Measurements from ENCODE around the gene TSEN2. TPM values are rescaled to one million over a fixed set of nuclear protein-coding genes. Genes with fewer than 3 reads are reported as not detected.

TSEN2 gene
- total RNA-seq, 1 experiment from 2014 or later = 22.0 TPM

DNA sequence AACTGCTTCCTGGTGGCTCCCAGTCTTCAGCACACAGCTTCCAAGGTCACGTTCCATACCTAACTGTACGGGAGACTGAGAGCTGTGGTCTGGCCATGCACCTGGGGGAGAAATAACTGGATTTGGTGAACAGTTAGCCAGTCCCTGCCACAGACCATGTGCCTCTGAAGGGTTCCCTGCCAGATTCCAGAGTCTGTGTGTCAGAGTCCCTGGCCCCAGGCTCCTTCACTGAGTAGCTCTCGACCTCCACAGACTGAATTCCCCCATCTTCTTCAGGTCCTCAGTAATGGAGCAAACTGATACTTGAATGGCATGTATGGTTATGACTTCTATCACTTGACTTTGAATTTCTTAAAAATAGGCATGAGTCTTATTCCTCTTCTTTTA is 43.5 kb downstream of the TSEN2 start:
- Histone ChIP-seq H3K4me1 (ENCODE audit: control insufficient read depth, insufficient read depth, low read length) (no peaks in the 10 kb centered on the region), H3K27me3 (ENCODE audit: control insufficient read depth, insufficient read depth, low read length) (no peaks in the 10 kb centered on the region), H3K4me3 (ENCODE audit: low read depth in 2 of 2, low read length in 2 of 2) (no peak overlapping the region), H3K36me3 (ENCODE audit: control insufficient read depth, insufficient read depth, low read length) (peaks cover under 1% of the 10 kb centered on the region; the same call in 1 of the 2 replicates), H3K9me3 (ENCODE audit: control insufficient read depth, insufficient read depth, low read depth, low read length) (no peaks in the 10 kb centered on the region), H3K27ac (ENCODE audit: low read length) (no peak overlapping the region)
- no peak for ATAC-seq
- DNase-seq (ENCODE audit: low read depth, low spot score) = no peak
- in situ Hi-C loops (cut with HindIII; ENCODE audit: low pct_unique_long_range_greater_than_20kb, low sequenced_read_pairs) = no loop called here
- intact Hi-C loops (cut with micrococcal nuclease; ENCODE audit: unreplicated experiment) = no loop called here
- TF ChIP-seq SIN3A (IDR thresholded peaks at IDR 0.05; ENCODE audit: borderline replicate concordance, insufficient read depth, low read depth, low read length) = no peak
- TF ChIP-seq, protein P1, sequence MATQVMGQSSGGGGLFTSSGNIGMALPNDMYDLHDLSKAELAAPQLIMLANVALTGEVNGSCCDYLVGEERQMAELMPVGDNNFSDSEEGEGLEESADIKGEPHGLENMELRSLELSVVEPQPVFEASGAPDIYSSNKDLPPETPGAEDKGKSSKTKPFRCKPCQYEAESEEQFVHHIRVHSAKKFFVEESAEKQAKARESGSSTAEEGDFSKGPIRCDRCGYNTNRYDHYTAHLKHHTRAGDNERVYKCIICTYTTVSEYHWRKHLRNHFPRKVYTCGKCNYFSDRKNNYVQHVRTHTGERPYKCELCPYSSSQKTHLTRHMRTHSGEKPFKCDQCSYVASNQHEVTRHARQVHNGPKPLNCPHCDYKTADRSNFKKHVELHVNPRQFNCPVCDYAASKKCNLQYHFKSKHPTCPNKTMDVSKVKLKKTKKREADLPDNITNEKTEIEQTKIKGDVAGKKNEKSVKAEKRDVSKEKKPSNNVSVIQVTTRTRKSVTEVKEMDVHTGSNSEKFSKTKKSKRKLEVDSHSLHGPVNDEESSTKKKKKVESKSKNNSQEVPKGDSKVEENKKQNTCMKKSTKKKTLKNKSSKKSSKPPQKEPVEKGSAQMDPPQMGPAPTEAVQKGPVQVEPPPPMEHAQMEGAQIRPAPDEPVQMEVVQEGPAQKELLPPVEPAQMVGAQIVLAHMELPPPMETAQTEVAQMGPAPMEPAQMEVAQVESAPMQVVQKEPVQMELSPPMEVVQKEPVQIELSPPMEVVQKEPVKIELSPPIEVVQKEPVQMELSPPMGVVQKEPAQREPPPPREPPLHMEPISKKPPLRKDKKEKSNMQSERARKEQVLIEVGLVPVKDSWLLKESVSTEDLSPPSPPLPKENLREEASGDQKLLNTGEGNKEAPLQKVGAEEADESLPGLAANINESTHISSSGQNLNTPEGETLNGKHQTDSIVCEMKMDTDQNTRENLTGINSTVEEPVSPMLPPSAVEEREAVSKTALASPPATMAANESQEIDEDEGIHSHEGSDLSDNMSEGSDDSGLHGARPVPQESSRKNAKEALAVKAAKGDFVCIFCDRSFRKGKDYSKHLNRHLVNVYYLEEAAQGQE (IDR thresholded peaks at IDR 0.05; ENCODE audit: insufficient read depth in 1 of 2, low read depth in 2 of 2, low read length in 1 of 2) = no peak
- no peak for TF ChIP-seq TCF7L2 (IDR thresholded peaks at IDR 0.05; ENCODE audit: low read depth, low read length)
- TF ChIP-seq, protein P2, sequence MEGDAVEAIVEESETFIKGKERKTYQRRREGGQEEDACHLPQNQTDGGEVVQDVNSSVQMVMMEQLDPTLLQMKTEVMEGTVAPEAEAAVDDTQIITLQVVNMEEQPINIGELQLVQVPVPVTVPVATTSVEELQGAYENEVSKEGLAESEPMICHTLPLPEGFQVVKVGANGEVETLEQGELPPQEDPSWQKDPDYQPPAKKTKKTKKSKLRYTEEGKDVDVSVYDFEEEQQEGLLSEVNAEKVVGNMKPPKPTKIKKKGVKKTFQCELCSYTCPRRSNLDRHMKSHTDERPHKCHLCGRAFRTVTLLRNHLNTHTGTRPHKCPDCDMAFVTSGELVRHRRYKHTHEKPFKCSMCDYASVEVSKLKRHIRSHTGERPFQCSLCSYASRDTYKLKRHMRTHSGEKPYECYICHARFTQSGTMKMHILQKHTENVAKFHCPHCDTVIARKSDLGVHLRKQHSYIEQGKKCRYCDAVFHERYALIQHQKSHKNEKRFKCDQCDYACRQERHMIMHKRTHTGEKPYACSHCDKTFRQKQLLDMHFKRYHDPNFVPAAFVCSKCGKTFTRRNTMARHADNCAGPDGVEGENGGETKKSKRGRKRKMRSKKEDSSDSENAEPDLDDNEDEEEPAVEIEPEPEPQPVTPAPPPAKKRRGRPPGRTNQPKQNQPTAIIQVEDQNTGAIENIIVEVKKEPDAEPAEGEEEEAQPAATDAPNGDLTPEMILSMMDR (IDR thresholded peaks at IDR 0.05) = no peak
- TF ChIP-seq POLR2AphosphoS5 (IDR thresholded peaks at IDR 0.05; ENCODE audit: low read depth, low read length) = no peak
- CTCF ChIA-PET = no interaction called here
- BruUV-seq (replicated peaks) = no TSS peak
- POLR2A ChIA-PET = no interaction called here

DNA sequence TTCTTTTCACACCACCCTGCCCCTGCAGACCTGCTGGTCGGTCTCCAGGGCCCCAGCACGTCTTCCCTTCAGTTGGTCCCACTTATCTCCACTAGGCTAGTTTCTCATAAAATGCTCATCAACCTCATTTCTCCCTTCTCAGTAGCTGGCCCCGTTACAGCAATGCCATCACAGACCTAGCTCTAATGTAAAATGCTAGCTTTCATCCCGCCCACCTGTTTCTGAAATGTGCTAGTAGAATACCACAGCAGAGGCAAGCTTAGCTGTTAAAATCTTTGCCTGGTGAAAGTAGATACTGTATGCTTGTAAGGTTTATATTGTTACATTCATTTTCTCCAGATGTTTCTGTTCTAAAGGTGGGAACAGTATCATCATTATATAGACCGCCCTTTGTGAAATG is 47.9 kb downstream of the TSEN2 start:
- Histone ChIP-seq H3K9me3 (ENCODE audit: control insufficient read depth, insufficient read depth, low read depth, low read length) (no peaks in the 10 kb centered on the region), H3K4me1 (ENCODE audit: control insufficient read depth, insufficient read depth, low read length) (no peaks in the 10 kb centered on the region), H3K27me3 (ENCODE audit: control insufficient read depth, insufficient read depth, low read length) (no peaks in the 10 kb centered on the region), H3K4me3 (ENCODE audit: low read depth in 2 of 2, low read length in 2 of 2) (no peak overlapping the region), H3K27ac (ENCODE audit: low read length) (no peak overlapping the region), H3K36me3 (ENCODE audit: control insufficient read depth, insufficient read depth, low read length) (peaks cover 2% of the 10 kb centered on the region; the same call in 1 of the 2 replicates)
- intact Hi-C loops (cut with micrococcal nuclease; ENCODE audit: unreplicated experiment) = no loop called here
- DNase-seq (ENCODE audit: low read depth, low spot score) (no peak), ATAC-seq (no peak)
- in situ Hi-C loops (cut with HindIII; ENCODE audit: low pct_unique_long_range_greater_than_20kb, low sequenced_read_pairs) = no loop called here
- no TSS peak for BruUV-seq (replicated peaks)
- TF ChIP-seq, protein P1 (IDR thresholded peaks at IDR 0.05; ENCODE audit: insufficient read depth in 1 of 2, low read depth in 2 of 2, low read length in 1 of 2) = no peak
- TF ChIP-seq POLR2AphosphoS5 (IDR thresholded peaks at IDR 0.05; ENCODE audit: low read depth, low read length) (no peak), TCF7L2 (IDR thresholded peaks at IDR 0.05; ENCODE audit: low read depth, low read length) (no peak), SIN3A (IDR thresholded peaks at IDR 0.05; ENCODE audit: borderline replicate concordance, insufficient read depth, low read depth, low read length) (no peak)
- TF ChIP-seq, protein P2 (IDR thresholded peaks at IDR 0.05) = no peak
- POLR2A ChIA-PET = no interaction called here
- CTCF ChIA-PET = no interaction called here
